Endothelial cell of umbilical vein (primary cell): Measurements from ENCODE around the gene LRRC52. TPM values are rescaled to one million over a fixed set of nuclear protein-coding genes. Genes with fewer than 3 reads are reported as not detected.

Source experiments
- BruUV-seq: library from RNA; stranded (reverse); fragments of 400-500 nt; replicated peaks from 2 replicates; lab custom pipeline; 2021; lab: Mats Ljungman, UMichigan
- CTCF ChIA-PET: fragments of 300-600, 350-600 bp; sonication (Branson Sonifier 250); formaldehyde crosslinking; loops from one replicate; lab custom pipeline; 2021; ENCODE audit warnings: antibody characterized with exemption, inconsistent platforms; lab: Charles Lee
- POLR2A ChIA-PET: fragments of 300-600, 350-600 bp; sonication (Branson Sonifier 250); formaldehyde crosslinking; loops from one replicate; lab custom pipeline; 2021; ENCODE audit warnings: antibody characterized with exemption, inconsistent platforms; lab: Charles Lee
- DNase-seq: peaks from one replicate; pipeline ENCODE4 v3.0.0-alpha.2; 2011; ENCODE audit warnings: low read depth, low spot score
- FAIRE-seq: peaks from 2 replicates; lab custom pipeline; 2011; peaks lifted over from hg19 to GRCh38; lab: Jason Lieb, UNC
- H2AFZ ChIP-seq: 2 replicates; pipeline ENCODE4 v1.6.0; 2012; ENCODE audit warnings: low read depth, low read length, control low read depth, inconsistent platforms
- H3K27ac ChIP-seq: 2 replicates; pipeline ENCODE4 v1.5.1; 2011; ENCODE audit warnings: low read depth, mild to moderate bottlenecking, control low read depth, low read length, moderate library complexity; ENCODE audit not compliant: insufficient read depth
- H3K27me3 ChIP-seq, 2 experiments: 2 replicates each; pipeline versions ENCODE4 v1.6.0 to v1.6.1; 2011; ENCODE audit warnings: low read length in 2 of 2, mixed read lengths in 1 of 2; ENCODE audit not compliant: control insufficient read depth in 2 of 2, insufficient read depth in 2 of 2
- H3K36me3 ChIP-seq, 2 experiments: 2 replicates in 1 of 2; 3 replicates in 1 of 2; pipeline ENCODE4 v1.5.1; 2011; ENCODE audit warnings: low read length in 2 of 2, mild to moderate bottlenecking in 1 of 2, moderate library complexity in 1 of 2; ENCODE audit not compliant: control insufficient read depth in 2 of 2, insufficient read depth in 2 of 2; ENCODE audit errors: extremely low read depth in 1 of 2
- H3K4me1 ChIP-seq: 3 replicates; pipeline ENCODE4 v1.5.1; 2011; ENCODE audit warnings: mild to moderate bottlenecking, low read length; ENCODE audit not compliant: control insufficient read depth, insufficient read depth; ENCODE audit errors: extremely low read depth
- H3K4me2 ChIP-seq: 2 replicates; pipeline ENCODE4 v1.6.1; 2011; ENCODE audit warnings: low read length, control low read depth, mixed read lengths; ENCODE audit not compliant: insufficient read depth
- H3K4me3 ChIP-seq, 3 experiments: fragments of 200-600 bp in 1 of 3; sonication (generic), shearing (Covaris generic) in 1 of 3; replicated peaks in 1 of 3; 2 replicates each; pipeline ENCODE4 v1.5.1; 2011 to 2016; ENCODE audit warnings: control low read depth in 3 of 3, low read length in 3 of 3, mild to moderate bottlenecking in 2 of 3, inconsistent platforms in 1 of 3, low read depth in 1 of 3, moderate library complexity in 1 of 3; ENCODE audit not compliant: insufficient read depth in 1 of 3
- H3K79me2 ChIP-seq: 2 replicates; pipeline ENCODE4 v1.6.0; 2012; ENCODE audit warnings: low read length, inconsistent platforms; ENCODE audit not compliant: control insufficient read depth, insufficient read depth
- H3K9ac ChIP-seq: replicated peaks from 2 replicates; pipeline ENCODE3; 2011; ENCODE audit warnings: low read length, control low read depth; ENCODE audit not compliant: insufficient read depth; ENCODE audit errors: extremely low read depth
- H3K9me1 ChIP-seq: replicated peaks from 3 replicates; pipeline ENCODE4 v1.6.0; 2011; ENCODE audit warnings: mild to moderate bottlenecking, low read length; ENCODE audit not compliant: control insufficient read depth, insufficient read depth; ENCODE audit errors: extremely low read depth
- H3K9me3 ChIP-seq: replicated peaks from 2 replicates; pipeline ENCODE4 v1.5.1; 2012; ENCODE audit warnings: low read length, inconsistent platforms; ENCODE audit not compliant: control insufficient read depth, insufficient read depth
- H4K20me1 ChIP-seq: replicated peaks from 2 replicates; pipeline ENCODE3; 2011; ENCODE audit warnings: mild to moderate bottlenecking, low read length; ENCODE audit not compliant: control insufficient read depth, insufficient read depth; ENCODE audit errors: extremely low read depth
- EZH2 ChIP-seq: IDR thresholded peaks from 2 replicates; pipeline ENCODE4 v1.6.1; 2012; ENCODE audit warnings: borderline replicate concordance, low read depth, mild to moderate bottlenecking, moderate library complexity, low read length, inconsistent platforms; ENCODE audit not compliant: severe bottlenecking
- FOS ChIP-seq: IDR thresholded peaks from 2 replicates; pipeline ENCODE4 v1.6.1; 2011; ENCODE audit warnings: mild to moderate bottlenecking, low read length, moderate library complexity, borderline replicate concordance; ENCODE audit not compliant: insufficient read depth
- GATA2 ChIP-seq: IDR thresholded peaks from 2 replicates; pipeline ENCODE4 v1.7.0; 2011; ENCODE audit warnings: low read depth, mild to moderate bottlenecking, moderate library complexity, mixed read lengths, low read length; ENCODE audit not compliant: insufficient read length, insufficient read depth
- JUN ChIP-seq: IDR thresholded peaks from 2 replicates; pipeline ENCODE4 v1.6.1; 2011; ENCODE audit warnings: borderline replicate concordance, low read depth; ENCODE audit not compliant: insufficient read length, insufficient read depth
- MYC ChIP-seq: IDR thresholded peaks from one replicate; pipeline ENCODE4 v1.6.1; 2011; ENCODE audit warnings: mild to moderate bottlenecking, low read depth, low read length
- POLR2A ChIP-seq: IDR thresholded peaks from 2 replicates; pipeline ENCODE4 v1.6.1; 2012; ENCODE audit warnings: low read depth, mild to moderate bottlenecking, control low read depth, low read length
- POLR2AphosphoS5 ChIP-seq: IDR thresholded peaks from 2 replicates; pipeline ENCODE4 v1.6.1; 2012; ENCODE audit warnings: low read depth, mild to moderate bottlenecking, control low read depth, low read length, moderate library complexity; ENCODE audit not compliant: insufficient read depth
- dilution Hi-C: fragments of 300-500 bp; cut with MboI; formaldehyde crosslinking; loops from one replicate; pipeline ENCODE4 v1.15.0; 2019; ENCODE audit warnings: low sequenced_read_pairs; ENCODE audit not compliant: extremely low pct_ligation_motif_present
- intact Hi-C: fragments of 100-400 bp; cut with micrococcal nuclease; formaldehyde crosslinking; loops from one replicate; pipeline ENCODE4 v1.10.0; 2022
- polyA plus RNA-seq, 4 experiments: library from polyadenylated mRNA; depleted of rRNA in 3 of 4; stranded (reverse) in 3 of 4; unstranded in 1 of 4; fragments of >200 nt; gene quantifications; 2 replicates each; pipeline versions ENCODE4 v1.2.1 to v1.2.3, GENCODE V29; 2011 to 2012; ENCODE audit warnings: missing spikeins in 1 of 4
- total RNA-seq: library from RNA; stranded (reverse); gene quantifications from 2 replicates; pipeline ENCODE4 v1.2.3, GENCODE V29; 2021
- TF ChIP-seq, protein P1 (sequence below), 2 donors: IDR thresholded peaks; 1 replicate in 1 of 2; 2 replicates in 1 of 2; pipeline ENCODE4 v1.5.1; 2011; ENCODE audit warnings: low read length in 2 of 2, mild to moderate bottlenecking in 2 of 2, moderate library complexity in 2 of 2, control low read depth in 1 of 2, inconsistent platforms in 1 of 2, low read depth in 1 of 2; ENCODE audit not compliant: insufficient read depth in 1 of 2; ENCODE audit errors: extremely low read depth in 1 of 2
- TF ChIP-seq, protein P2 (sequence below): IDR thresholded peaks from 2 replicates; pipeline ENCODE4 v1.6.1; 2011; ENCODE audit not compliant: insufficient read depth, insufficient read length

The LRRC52 gene
- total and polyA plus RNA-seq, 2 donors (not counting 3 experiments of a cell fraction or from before 2014, with no cell fraction given): not detected

DNA sequence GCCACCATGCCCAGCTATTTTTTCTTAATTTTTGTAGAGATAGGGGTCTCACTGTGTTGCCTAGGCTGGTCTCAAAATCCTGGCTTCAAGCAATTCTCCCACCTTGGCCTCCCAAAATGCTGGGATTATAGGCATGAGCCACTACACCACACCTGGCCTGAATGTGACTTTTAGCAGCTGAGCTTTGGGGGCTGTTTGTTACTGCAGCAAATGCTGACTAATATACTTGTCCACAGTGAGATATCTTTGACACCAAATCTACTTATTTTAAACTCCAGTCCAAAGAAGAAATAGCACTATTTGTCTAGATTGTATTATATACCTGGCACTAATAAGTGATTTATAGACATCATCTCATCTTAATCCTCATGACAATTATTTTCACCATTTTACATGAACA lies 30.5 kb downstream of the LRRC52 start:
- Histone ChIP-seq H3K27me3 (peaks cover 0 to 2% of the 10 kb centered on the region in 2 experiments), H4K20me1 (no peaks in the 10 kb centered on the region), H3K4me3 (no peak overlapping the region), H3K27ac (no peak overlapping the region), H3K9ac (no peak overlapping the region), H3K4me1 (no peaks in the 10 kb centered on the region), H3K9me3 (no peaks in the 10 kb centered on the region), H2AFZ (no peak overlapping the region), H3K9me1 (no peaks in the 10 kb centered on the region), H3K36me3 (no peaks in the 10 kb centered on the region), H3K79me2 (no peaks in the 10 kb centered on the region), H3K4me2 (no peak overlapping the region)
- TF ChIP-seq, protein P1, sequence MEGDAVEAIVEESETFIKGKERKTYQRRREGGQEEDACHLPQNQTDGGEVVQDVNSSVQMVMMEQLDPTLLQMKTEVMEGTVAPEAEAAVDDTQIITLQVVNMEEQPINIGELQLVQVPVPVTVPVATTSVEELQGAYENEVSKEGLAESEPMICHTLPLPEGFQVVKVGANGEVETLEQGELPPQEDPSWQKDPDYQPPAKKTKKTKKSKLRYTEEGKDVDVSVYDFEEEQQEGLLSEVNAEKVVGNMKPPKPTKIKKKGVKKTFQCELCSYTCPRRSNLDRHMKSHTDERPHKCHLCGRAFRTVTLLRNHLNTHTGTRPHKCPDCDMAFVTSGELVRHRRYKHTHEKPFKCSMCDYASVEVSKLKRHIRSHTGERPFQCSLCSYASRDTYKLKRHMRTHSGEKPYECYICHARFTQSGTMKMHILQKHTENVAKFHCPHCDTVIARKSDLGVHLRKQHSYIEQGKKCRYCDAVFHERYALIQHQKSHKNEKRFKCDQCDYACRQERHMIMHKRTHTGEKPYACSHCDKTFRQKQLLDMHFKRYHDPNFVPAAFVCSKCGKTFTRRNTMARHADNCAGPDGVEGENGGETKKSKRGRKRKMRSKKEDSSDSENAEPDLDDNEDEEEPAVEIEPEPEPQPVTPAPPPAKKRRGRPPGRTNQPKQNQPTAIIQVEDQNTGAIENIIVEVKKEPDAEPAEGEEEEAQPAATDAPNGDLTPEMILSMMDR (IDR thresholded peaks at IDR 0.05; ENCODE audit: extremely low read depth in 1 of 2, insufficient read depth in 1 of 2, low read depth in 1 of 2, low read length in 2 of 2): no peak
- TF ChIP-seq EZH2: no peak
- no peak for TF ChIP-seq FOS
- no peak for TF ChIP-seq POLR2A
- TF ChIP-seq JUN: no peak
- TF ChIP-seq GATA2: no peak
- TF ChIP-seq POLR2AphosphoS5: no peak
- TF ChIP-seq, protein P2, sequence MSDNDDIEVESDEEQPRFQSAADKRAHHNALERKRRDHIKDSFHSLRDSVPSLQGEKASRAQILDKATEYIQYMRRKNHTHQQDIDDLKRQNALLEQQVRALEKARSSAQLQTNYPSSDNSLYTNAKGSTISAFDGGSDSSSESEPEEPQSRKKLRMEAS: no peak
- TF ChIP-seq MYC: no peak
- CTCF ChIA-PET: interaction anchor here (0.8 to 1.8 kb wide), 4 partner anchors 18 to 213 kb away, joined by 3 to 8 read pairs (median 4); no protein-coding TSS in a partner anchor
- POLR2A ChIA-PET: no interaction called here
- DNase-seq (no peak), FAIRE-seq (no peak)
- intact Hi-C loops: no loop called here
- dilution Hi-C loops: no loop called here
- no TSS peak for BruUV-seq
